GM06990 (cell line): ENCODE measurements around the gene TNK2.
"Not testable (repeated sequence)": the region's sequence is repeated elsewhere in the genome, so short reads cannot be mapped to it uniquely, and the experiment has no call there.

ENCODE experiments used
- DNase-seq: peaks from one replicate; pipeline ENCODE4 v3.0.0-alpha.2; 2011; ENCODE audit not compliant: insufficient read length; ENCODE audit errors: extremely low read depth
- H3K27me3 ChIP-seq: replicated peaks from 2 replicates; pipeline ENCODE4 v1.6.0; 2011; ENCODE audit warnings: low read length; ENCODE audit not compliant: control insufficient read depth, insufficient read depth
- H3K36me3 ChIP-seq: 2 replicates; pipeline ENCODE4 v1.5.1; 2011; ENCODE audit warnings: low read length; ENCODE audit not compliant: control insufficient read depth, insufficient read depth
- H3K4me3 ChIP-seq: replicated peaks from 2 replicates; pipeline ENCODE4 v1.5.1; 2011; ENCODE audit warnings: low read depth, mild to moderate bottlenecking, control low read depth, low read length
- TF ChIP-seq, protein P1 (sequence below): IDR thresholded peaks from 2 replicates; pipeline ENCODE4 v1.5.1; 2011; ENCODE audit warnings: low read length, control low read depth, mild to moderate bottlenecking, inconsistent platforms; ENCODE audit not compliant: insufficient read depth, poor library complexity, severe bottlenecking

TNK2 gene

DNA sequence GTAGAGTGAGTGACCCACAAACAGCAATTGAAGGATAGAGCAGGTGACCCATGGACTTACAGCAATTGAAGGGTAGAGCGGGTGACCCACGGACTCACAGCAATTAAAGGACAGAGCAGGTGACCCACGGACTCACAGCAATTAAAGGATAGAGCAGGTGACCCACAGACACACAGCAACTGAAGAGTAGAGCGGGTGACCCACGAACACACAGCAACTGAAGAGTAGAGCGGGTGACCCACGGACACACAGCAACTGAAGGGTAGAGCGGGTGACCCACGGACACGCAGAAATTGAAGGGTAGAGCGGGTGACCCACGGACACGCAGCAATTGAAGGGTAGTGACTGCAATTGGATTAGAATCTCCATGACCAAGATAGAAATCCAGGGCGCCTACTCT is 9.8 kb upstream of the TNK2 start:
- H3K36me3 ChIP-seq, result no peaks in the 10 kb centered on the region
- no peak for DNase-seq
- TF ChIP-seq, protein P1, sequence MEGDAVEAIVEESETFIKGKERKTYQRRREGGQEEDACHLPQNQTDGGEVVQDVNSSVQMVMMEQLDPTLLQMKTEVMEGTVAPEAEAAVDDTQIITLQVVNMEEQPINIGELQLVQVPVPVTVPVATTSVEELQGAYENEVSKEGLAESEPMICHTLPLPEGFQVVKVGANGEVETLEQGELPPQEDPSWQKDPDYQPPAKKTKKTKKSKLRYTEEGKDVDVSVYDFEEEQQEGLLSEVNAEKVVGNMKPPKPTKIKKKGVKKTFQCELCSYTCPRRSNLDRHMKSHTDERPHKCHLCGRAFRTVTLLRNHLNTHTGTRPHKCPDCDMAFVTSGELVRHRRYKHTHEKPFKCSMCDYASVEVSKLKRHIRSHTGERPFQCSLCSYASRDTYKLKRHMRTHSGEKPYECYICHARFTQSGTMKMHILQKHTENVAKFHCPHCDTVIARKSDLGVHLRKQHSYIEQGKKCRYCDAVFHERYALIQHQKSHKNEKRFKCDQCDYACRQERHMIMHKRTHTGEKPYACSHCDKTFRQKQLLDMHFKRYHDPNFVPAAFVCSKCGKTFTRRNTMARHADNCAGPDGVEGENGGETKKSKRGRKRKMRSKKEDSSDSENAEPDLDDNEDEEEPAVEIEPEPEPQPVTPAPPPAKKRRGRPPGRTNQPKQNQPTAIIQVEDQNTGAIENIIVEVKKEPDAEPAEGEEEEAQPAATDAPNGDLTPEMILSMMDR, result no peak
- H3K27me3 ChIP-seq, result no peaks in the 10 kb centered on the region; the same call in 1 of the 2 replicates
- no peak overlapping the region for H3K4me3 ChIP-seq

DNA sequence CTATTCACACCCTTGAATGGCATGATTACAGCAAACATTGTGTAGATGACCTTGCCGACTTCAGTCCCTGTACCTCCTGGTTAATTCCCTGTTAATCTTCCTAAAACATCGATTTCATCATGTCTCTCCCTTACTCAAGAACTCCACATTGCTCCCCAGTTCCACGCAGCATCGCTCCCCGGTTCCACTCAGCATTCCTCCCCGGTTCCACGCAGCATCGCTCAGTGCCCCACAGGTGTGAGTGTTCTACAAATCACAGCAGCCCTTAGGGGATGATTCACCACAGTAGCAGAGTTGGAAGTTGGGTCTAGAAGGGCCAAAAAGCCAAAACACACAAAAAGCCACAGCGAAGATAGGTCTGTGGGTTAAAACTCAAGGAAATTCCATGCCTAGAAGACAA is 8.6 kb upstream of the TNK2 start:
- TF ChIP-seq, protein P1, result no peak
- Histone ChIP-seq H3K36me3 (no peaks in the 10 kb centered on the region), H3K27me3 (no peaks in the 10 kb centered on the region; the same call in 1 of the 2 replicates), H3K4me3 (no peak overlapping the region)
- DNase-seq, result no peak

DNA sequence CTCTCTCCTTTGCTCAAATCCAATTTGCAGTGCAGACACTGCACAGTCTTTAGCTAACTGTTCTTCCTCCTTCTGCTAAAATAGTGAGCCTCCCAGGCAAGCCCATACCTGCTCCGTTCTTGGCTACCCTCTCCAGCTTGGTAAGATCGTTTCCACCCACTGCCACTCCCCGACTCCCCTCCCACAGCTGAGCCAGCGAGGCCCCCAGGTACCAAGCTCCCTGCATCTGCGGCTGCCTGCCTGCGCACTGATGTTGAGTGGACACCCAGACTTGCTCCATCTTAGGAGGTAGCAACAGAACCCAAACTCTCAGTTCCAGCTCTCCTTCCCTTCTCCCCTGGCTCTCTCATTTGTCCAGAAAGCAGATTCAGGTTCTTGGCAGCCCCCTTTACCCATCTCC is 7.9 kb upstream of the TNK2 start:
- Histone ChIP-seq H3K36me3 (no peaks in the 10 kb centered on the region), H3K4me3 (no peak overlapping the region), H3K27me3 (no peaks in the 10 kb centered on the region; the same call in 1 of the 2 replicates)
- TF ChIP-seq, protein P1, result no peak
- no peak for DNase-seq

DNA sequence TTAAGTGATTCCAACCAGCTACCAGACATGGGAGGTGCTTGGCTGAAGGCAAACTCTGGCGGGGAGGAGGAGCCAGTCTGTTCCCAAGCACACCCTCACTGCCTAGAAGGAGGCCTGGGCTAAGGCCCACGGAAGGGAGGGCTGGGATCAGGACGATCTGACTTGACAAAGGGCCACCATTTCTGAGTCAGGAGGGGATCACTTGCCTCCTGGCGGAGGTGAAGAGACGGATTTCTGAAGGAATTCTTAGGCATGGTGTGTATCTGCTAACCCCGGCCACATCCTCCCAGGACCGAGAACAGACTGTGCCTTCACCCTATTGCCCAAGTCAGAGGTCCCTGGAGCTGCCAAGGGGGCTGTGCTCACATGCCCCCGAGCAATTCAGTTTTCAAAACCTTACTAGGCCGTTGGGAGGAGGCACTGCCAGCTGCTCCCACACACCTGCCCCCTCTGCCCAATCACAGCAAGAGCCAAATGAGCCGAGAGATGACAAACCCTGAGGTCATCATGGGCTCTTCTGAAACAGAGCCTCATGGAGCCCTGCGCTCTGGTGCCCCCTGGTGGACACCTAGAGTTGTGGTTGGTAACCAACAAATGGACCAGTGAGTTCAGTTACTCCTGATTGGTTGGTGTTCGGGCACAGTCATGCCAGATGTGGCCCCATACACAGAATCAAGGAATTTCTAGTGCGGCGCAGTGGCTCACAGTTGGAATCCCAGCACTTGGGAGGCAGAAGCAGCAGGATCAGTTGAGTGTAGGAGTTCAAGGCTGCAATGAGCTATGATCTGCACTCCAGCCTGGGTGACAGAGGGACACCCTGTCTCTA is 6.5 kb upstream of the TNK2 start:
- H3K27me3 ChIP-seq, result no peaks in the 10 kb centered on the region; the same call in 1 of the 2 replicates
- H3K36me3 ChIP-seq, result no peaks in the 10 kb centered on the region
- TF ChIP-seq, protein P1, result peak; percentile 91
- DNase-seq, result peak; percentile 76
- H3K4me3 ChIP-seq, result no peak overlapping the region

DNA sequence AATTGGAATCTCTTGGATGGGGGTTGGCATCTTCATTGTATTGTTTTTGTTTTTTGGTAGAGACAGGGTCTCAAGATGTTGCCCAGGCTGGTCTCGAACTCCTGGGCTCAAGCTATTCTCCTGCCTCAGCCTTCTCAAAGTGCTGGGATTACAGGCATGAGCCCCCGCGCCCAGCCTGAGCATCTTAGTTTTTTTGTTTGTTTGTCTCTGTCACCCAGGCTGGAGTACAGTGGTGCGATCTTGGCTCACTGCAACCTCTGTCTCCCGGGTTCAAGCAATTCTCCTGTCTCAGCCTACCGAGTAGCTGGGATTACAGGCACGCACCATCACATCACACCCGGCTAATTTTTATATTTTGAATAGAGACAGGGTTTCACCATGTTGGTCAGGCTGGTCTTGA is 5.8 kb upstream of the TNK2 start:
- not testable (repeated sequence) for H3K27me3 ChIP-seq, DNase-seq, H3K36me3 ChIP-seq, H3K4me3 ChIP-seq

DNA sequence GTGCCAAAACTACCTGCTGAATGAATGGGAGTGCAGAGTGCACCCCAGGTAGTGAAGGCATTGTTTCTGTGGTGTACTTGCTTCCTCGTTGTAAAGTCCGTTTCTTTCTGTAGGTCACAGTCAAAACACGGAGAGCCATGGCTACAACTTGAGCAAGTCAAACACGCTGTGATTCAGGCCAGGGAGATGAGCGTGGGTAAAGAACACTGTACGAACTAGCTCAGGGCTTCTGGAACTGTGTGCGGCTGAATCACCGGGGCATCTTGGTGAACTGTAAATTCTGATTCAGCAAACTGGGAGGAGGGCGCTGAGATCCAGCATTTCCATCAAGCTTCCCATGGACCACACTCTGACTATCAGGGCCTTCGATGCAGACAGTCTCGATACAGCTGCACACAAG is 5.0 kb upstream of the TNK2 start:
- Histone ChIP-seq H3K36me3 (no peaks in the 10 kb centered on the region), H3K27me3 (no peaks in the 10 kb centered on the region; the same call in 1 of the 2 replicates), H3K4me3 (no peak overlapping the region)
- TF ChIP-seq, protein P1, result no peak
- DNase-seq, result no peak
